ENCODE measurements around the gene TYMP. TPM values are rescaled to one million over a fixed set of nuclear protein-coding genes. Genes with fewer than 3 reads are reported as not detected.
"Not testable (repeated sequence)": the region's sequence is repeated elsewhere in the genome, so short reads cannot be mapped to it uniquely, and the experiment has no call there.

Gene TYMP
- total RNA-seq, 1 experiment from 2014 or later: 56.0 TPM

GRCh38 chr22:50541667-50542026 is 11.8 kb upstream of the TYMP start:
- CTCF ChIA-PET: interaction anchor here (0.6 kb wide), 1 partner anchor 8 kb away, joined by 3 read pairs; no protein-coding TSS in a partner anchor
- H3K27ac ChIP-seq (ENCODE audit: low read length); H3K36me3 ChIP-seq (ENCODE audit: control insufficient read depth, insufficient read depth, low read length); H3K4me3 ChIP-seq (ENCODE audit: low read depth in 2 of 2, low read length in 2 of 2); in situ Hi-C loops (cut with HindIII; ENCODE audit: low pct_unique_long_range_greater_than_20kb, low sequenced_read_pairs); H3K9me3 ChIP-seq (ENCODE audit: control insufficient read depth, insufficient read depth, low read depth, low read length); BruUV-seq (replicated peaks); DNase-seq (ENCODE audit: low read depth, low spot score); POLR2A ChIA-PET; H3K27me3 ChIP-seq (ENCODE audit: control insufficient read depth, insufficient read depth, low read length); intact Hi-C loops (cut with micrococcal nuclease; ENCODE audit: unreplicated experiment); ATAC-seq: not testable (repeated sequence)
- peaks cover 14% of the 10 kb centered on the region for H3K4me1 ChIP-seq (ENCODE audit: control insufficient read depth, insufficient read depth, low read length)

- H3K9me3 ChIP-seq (ENCODE audit: control insufficient read depth, insufficient read depth, low read depth, low read length): no peaks in the 10 kb centered on the region
- ChIA-PET CTCF (no interaction called here), POLR2A (no interaction called here)
- H3K4me1 ChIP-seq (ENCODE audit: control insufficient read depth, insufficient read depth, low read length): peaks cover 10% of the 10 kb centered on the region
- no peak for DNase-seq (ENCODE audit: low read depth, low spot score)
- ATAC-seq: no peak
- H3K4me3 ChIP-seq (ENCODE audit: low read depth in 2 of 2, low read length in 2 of 2): no peak overlapping the region
- TF ChIP-seq SIN3A (IDR thresholded peaks at IDR 0.05; ENCODE audit: borderline replicate concordance, insufficient read depth, low read depth, low read length) (no peak), CTCF (IDR thresholded peaks at IDR 0.05) (no peak)
- BruUV-seq (replicated peaks): no TSS peak
- no peak overlapping the region for H3K27ac ChIP-seq (ENCODE audit: low read length)
- intact Hi-C loops (cut with micrococcal nuclease; ENCODE audit: unreplicated experiment) (no loop called here), in situ Hi-C loops (cut with HindIII; ENCODE audit: low pct_unique_long_range_greater_than_20kb, low sequenced_read_pairs) (no loop called here)
- no peaks in the 10 kb centered on the region for H3K27me3 ChIP-seq (ENCODE audit: control insufficient read depth, insufficient read depth, low read length)
- no peaks in the 10 kb centered on the region for H3K36me3 ChIP-seq (ENCODE audit: control insufficient read depth, insufficient read depth, low read length)
Observed at GRCh38 chr22:50540381-50540780, 10.6 kb upstream of the TYMP start.

- BruUV-seq (replicated peaks): no TSS peak
- TF ChIP-seq SIN3A (IDR thresholded peaks at IDR 0.05; ENCODE audit: borderline replicate concordance, insufficient read depth, low read depth, low read length) (no peak), POLR2AphosphoS5 (IDR thresholded peaks at IDR 0.05; ENCODE audit: low read depth, low read length) (no peak)
- DNase-seq (ENCODE audit: low read depth, low spot score) (no peak), ATAC-seq (no peak)
- H3K27me3 ChIP-seq (ENCODE audit: control insufficient read depth, insufficient read depth, low read length): no peaks in the 10 kb centered on the region
- POLR2A ChIA-PET: no interaction called here
- no peaks in the 10 kb centered on the region for H3K36me3 ChIP-seq (ENCODE audit: control insufficient read depth, insufficient read depth, low read length)
- no peak overlapping the region for H3K4me3 ChIP-seq (ENCODE audit: low read depth in 2 of 2, low read length in 2 of 2)
- in situ Hi-C loops (cut with HindIII; ENCODE audit: low pct_unique_long_range_greater_than_20kb, low sequenced_read_pairs): no loop called here
- CTCF ChIA-PET: no interaction called here
- H3K9me3 ChIP-seq (ENCODE audit: control insufficient read depth, insufficient read depth, low read depth, low read length): no peaks in the 10 kb centered on the region
- no peak overlapping the region for H3K27ac ChIP-seq (ENCODE audit: low read length)
- H3K4me1 ChIP-seq (ENCODE audit: control insufficient read depth, insufficient read depth, low read length): peaks cover 3% of the 10 kb centered on the region; the same call in 1 of the 2 replicates
- intact Hi-C loops (cut with micrococcal nuclease; ENCODE audit: unreplicated experiment): no loop called here
Observed at GRCh38 chr22:50537765-50538164, 8.0 kb upstream of the TYMP start.

GRCh38 chr22:50536226-50536625 is 6.4 kb upstream of the TYMP start:
- no TSS peak for BruUV-seq (replicated peaks)
- in situ Hi-C loops (cut with HindIII; ENCODE audit: low pct_unique_long_range_greater_than_20kb, low sequenced_read_pairs): no loop called here
- ChIA-PET POLR2A (no interaction called here), CTCF (no interaction called here)
- DNase-seq (ENCODE audit: low read depth, low spot score) (no peak), ATAC-seq (no peak)
- Histone ChIP-seq H3K4me1 (ENCODE audit: control insufficient read depth, insufficient read depth, low read length) (peaks cover 3% of the 10 kb centered on the region; the same call in 1 of the 2 replicates), H3K27ac (ENCODE audit: low read length) (no peak overlapping the region), H3K4me3 (ENCODE audit: low read depth in 2 of 2, low read length in 2 of 2) (no peak overlapping the region), H3K27me3 (ENCODE audit: control insufficient read depth, insufficient read depth, low read length) (no peaks in the 10 kb centered on the region), H3K36me3 (ENCODE audit: control insufficient read depth, insufficient read depth, low read length) (no peaks in the 10 kb centered on the region; the same call in 1 of the 2 replicates), H3K9me3 (ENCODE audit: control insufficient read depth, insufficient read depth, low read depth, low read length) (no peaks in the 10 kb centered on the region)
- no peak for TF ChIP-seq REST (IDR thresholded peaks at IDR 0.05; ENCODE audit: insufficient read depth in 1 of 2, low read depth in 2 of 2, low read length in 1 of 2)
- intact Hi-C loops (cut with micrococcal nuclease; ENCODE audit: unreplicated experiment): no loop called here
